GM18951 (cell line): ENCODE results near the gene IL6.

ENCODE experiments used
- POLR2A ChIP-seq: IDR thresholded peaks from 4 replicates; pipeline ENCODE4 v1.6.1; 2011; ENCODE audit warnings: mild to moderate bottlenecking; ENCODE audit not compliant: insufficient read length, insufficient read depth; ENCODE audit errors: extremely low read depth
- in situ Hi-C: fragments of 300-500 bp; cut with MboI; formaldehyde crosslinking; loops from one replicate; pipeline ENCODE4 v1.12.0; 2022; ENCODE audit warnings: low sequenced_read_pairs, mixed read lengths, inconsistent platforms; ENCODE audit not compliant: unreplicated experiment

Gene IL6

DNA sequence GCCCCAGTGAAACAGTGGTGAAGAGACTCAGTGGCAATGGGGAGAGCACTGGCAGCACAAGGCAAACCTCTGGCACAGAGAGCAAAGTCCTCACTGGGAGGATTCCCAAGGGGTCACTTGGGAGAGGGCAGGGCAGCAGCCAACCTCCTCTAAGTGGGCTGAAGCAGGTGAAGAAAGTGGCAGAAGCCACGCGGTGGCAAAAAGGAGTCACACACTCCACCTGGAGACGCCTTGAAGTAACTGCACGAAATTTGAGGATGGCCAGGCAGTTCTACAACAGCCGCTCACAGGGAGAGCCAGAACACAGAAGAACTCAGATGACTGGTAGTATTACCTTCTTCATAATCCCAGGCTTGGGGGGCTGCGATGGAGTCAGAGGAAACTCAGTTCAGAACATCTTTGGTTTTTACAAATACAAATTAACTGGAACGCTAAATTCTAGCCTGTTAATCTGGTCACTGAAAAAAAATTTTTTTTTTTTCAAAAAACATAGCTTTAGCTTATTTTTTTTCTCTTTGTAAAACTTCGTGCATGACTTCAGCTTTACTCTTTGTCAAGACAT lies 574 bp upstream of the IL6 start:
- TF ChIP-seq POLR2A: no peak
- in situ Hi-C loops: loop anchor here (5.0 to 25.0 kb wide), 2 partner anchors 164 to 614 kb away; no protein-coding TSS in a partner anchor

DNA sequence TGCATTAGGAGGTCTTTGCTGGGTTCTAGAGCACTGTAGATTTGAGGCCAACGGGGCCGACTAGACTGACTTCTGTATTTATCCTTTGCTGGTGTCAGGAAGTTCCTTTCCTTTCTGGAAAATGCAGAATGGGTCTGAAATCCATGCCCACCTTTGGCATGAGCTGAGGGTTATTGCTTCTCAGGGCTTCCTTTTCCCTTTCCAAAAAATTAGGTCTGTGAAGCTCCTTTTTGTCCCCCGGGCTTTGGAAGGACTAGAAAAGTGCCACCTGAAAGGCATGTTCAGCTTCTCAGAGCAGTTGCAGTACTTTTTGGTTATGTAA lies 675 bp downstream of the IL6 start:
- TF ChIP-seq POLR2A: no peak
- in situ Hi-C loops: loop anchor here (5.0 to 25.0 kb wide), 2 partner anchors 165 to 615 kb away; no protein-coding TSS in a partner anchor

DNA sequence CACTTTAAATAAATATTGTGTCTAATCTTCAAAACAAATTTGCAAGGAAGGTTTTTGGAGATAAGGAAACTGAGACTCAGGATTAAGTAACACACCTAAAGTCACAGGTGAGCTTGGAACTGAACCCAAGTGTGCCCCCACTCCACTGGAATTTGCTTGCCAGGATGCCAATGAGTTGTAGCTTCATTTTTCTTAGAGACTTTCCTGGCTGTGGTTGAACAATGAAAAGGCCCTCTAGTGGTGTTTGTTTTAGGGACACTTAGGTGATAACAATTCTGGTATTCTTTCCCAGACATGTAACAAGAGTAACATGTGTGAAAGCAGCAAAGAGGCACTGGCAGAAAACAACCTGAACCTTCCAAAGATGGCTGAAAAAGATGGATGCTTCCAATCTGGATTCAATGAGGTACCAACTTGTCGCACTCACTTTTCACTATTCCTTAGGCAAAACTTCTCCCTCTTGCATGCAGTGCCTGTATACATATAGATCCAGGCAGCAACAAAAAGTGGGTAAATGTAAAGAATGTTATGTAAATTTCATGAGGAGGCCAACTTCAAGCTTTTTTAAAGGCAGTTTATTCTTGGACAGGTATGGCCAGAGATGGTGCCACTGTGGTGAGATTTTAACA lies 1.5 kb downstream of the IL6 start:
- no peak for TF ChIP-seq POLR2A
- in situ Hi-C loops: loop anchor here (5.0 to 25.0 kb wide), 2 partner anchors 166 to 616 kb away; no protein-coding TSS in a partner anchor

DNA sequence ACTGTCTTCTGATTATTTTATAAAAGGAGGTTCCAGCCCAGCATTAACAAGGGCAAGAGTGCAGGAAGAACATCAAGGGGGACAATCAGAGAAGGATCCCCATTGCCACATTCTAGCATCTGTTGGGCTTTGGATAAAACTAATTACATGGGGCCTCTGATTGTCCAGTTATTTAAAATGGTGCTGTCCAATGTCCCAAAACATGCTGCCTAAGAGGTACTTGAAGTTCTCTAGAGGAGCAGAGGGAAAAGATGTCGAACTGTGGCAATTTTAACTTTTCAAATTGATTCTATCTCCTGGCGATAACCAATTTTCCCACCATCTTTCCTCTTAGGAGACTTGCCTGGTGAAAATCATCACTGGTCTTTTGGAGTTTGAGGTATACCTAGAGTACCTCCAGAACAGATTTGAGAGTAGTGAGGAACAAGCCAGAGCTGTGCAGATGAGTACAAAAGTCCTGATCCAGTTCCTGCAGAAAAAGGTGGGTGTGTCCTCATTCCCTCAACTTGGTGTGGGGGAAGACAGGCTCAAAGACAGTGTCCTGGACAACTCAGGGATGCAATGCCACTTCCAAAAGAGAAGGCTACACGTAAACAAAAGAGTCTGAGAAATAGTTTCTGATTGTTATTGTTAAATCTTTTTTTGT lies 2.3 kb downstream of the IL6 start:
- in situ Hi-C loops: loop anchor here (5.0 to 25.0 kb wide), 2 partner anchors 167 to 617 kb away; no protein-coding TSS in a partner anchor
- no peak for TF ChIP-seq POLR2A

DNA sequence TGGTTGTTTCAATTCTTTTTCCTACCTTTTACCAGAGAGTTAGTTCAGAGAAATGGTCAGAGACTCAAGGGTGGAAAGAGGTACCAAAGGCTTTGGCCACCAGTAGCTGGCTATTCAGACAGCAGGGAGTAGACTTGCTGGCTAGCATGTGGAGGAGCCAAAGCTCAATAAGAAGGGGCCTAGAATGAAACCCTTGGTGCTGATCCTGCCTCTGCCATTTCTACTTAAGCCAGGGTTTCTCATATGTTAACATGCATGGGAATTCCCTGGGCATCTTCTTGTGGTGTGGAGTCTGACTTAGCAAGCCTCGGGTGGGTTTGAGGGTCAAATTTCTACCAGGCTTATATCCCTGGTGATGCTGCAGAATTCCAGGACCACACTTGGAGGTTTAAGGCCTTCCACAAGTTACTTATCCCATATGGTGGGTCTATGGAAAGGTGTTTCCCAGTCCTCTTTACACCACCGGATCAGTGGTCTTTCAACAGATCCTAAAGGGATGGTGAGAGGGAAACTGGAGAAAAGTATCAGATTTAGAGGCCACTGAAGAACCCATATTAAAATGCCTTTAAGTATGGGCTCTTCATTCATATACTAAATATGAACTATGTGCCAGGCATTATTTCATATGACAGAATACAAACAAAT lies 3.2 kb downstream of the IL6 start:
- no peak for TF ChIP-seq POLR2A

DNA sequence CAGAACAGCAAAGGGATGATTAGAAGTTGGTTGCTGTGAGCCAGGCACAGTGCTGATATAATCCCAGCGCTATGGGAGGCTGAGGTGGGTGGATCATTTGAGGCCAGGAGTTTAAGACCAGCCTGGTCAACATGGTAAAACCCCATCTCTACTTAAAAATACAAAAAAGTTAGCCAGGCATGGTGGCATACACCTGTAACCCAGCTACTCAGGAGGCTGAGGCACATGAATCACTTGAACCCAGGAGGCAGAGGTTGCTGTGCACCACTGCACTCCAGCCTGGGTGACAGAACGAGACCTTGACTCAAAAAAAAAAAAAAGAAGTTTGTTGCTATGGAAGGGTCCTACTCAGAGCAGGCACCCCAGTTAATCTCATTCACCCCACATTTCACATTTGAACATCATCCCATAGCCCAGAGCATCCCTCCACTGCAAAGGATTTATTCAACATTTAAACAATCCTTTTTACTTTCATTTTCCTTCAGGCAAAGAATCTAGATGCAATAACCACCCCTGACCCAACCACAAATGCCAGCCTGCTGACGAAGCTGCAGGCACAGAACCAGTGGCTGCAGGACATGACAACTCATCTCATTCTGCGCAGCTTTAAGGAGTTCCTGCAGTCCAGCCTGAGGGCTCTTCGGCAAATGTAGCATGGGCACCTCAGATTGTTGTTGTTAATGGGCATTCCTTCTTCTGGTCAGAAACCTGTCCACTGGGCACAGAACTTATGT lies 4.1 kb downstream of the IL6 start:
- in situ Hi-C loops: loop anchor here (25.0 kb wide), 1 partner anchor 619 kb away; no protein-coding TSS in a partner anchor
- no peak for TF ChIP-seq POLR2A

More for the DNA sequence above, 3.2 kb downstream of the IL6 start:
- in situ Hi-C loops: loop anchor here (25.0 kb wide), 1 partner anchor 618 kb away; no protein-coding TSS in a partner anchor

DNA sequence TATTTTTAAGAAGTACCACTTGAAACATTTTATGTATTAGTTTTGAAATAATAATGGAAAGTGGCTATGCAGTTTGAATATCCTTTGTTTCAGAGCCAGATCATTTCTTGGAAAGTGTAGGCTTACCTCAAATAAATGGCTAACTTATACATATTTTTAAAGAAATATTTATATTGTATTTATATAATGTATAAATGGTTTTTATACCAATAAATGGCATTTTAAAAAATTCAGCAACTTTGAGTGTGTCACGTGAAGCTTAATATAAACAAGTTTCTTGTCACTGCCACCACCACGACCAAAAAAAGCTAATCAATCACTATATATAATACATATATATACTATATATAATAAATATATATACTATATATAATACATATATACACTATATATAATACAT lies 4.8 kb downstream of the IL6 start:
- in situ Hi-C loops: loop anchor here (25.0 kb wide), 1 partner anchor 619 kb away; no protein-coding TSS in a partner anchor
- no peak for TF ChIP-seq POLR2A

DNA sequence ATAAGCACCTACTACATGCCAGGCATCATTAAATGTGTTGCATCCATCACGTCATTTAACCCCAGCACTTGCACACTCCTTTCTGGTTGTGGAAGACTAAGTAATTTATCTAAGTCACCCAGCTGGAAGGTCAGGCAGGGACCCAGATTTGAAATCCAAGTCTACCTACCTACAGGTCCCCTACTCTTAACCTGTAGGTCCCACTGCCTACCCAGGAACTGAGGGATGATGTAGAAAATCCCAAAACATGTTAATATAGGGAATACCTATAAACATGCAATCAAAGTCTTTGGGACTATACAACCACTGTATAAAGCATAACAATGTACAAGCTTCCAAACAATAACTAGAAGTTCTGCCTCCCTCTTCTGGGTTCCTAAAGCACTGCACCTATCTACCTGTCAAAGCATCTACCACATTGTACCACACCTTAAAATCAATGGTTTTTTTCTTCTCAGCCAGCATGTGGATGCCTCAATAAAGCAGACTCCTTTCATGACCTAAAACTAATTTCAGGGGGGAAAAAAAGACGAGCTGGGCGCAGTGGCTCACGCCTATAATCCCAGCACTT lies 5.6 kb downstream of the IL6 start:
- TF ChIP-seq POLR2A: no peak
- in situ Hi-C loops: loop anchor here (25.0 kb wide), 1 partner anchor 620 kb away; no protein-coding TSS in a partner anchor

DNA sequence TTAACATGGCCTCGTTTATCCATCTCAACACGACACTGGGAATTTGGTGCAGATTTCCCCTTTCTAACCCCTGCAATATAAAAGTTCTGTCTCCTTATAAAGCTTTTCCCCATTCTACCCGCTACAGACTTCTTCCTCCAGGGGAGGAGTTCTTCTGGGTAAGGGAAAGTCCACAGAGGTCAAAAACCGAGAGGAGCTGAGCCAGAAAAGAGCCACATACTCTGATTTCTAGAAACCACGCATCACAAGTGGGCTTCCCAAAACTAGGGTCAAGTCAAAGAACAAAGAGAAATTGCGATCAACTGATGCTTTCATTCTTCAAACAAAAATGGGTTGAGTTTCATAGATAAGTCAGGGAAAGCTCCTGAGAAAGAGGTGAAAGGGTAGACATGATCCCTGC lies 6.8 kb downstream of the IL6 start:
- no peak for TF ChIP-seq POLR2A
- in situ Hi-C loops: loop anchor here (25.0 kb wide), 1 partner anchor 621 kb away; no protein-coding TSS in a partner anchor

DNA sequence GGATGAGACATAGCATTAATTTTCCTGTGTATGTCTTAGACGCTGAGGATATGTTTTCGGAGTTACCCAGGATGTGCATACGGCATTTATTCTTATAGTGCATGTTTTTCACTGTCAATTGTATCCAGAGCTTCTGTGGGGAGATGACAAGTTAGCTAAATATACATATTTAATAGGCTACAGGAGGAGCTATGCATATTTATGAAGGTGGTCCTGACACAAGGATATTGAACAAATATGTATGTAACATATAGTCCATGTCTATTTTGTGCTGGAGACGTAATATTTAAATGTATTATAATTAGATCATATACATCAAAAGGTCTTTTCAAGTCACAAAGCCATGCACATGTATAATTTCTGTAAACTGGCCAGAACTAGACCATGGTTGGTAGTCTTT lies 16.0 kb downstream of the IL6 start:
- in situ Hi-C loops: loop anchor here (25.0 kb wide), 1 partner anchor 631 kb away; no protein-coding TSS in a partner anchor

DNA sequence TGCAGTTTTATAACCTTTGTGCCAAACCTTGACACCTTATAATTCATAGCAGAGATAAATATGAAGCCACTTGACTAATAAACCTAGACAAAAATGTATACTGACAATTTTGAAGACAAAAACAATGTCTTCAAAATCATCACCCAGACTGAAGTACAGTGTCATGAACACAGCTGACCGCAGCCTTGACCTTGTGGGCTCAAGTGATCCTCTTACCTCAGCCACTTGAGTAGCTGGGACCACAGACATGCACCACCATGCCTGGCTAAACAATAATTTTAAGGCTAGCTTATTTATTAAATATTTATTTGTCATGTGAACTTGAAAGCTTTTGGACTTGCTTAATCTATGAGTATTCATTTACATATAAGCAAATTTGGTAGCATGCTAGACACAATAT lies 24.3 kb downstream of the IL6 start:
- no peak for TF ChIP-seq POLR2A
- in situ Hi-C loops: no loop called here

More for the DNA sequence above, 16.0 kb downstream of the IL6 start:
- TF ChIP-seq POLR2A: no peak

DNA sequence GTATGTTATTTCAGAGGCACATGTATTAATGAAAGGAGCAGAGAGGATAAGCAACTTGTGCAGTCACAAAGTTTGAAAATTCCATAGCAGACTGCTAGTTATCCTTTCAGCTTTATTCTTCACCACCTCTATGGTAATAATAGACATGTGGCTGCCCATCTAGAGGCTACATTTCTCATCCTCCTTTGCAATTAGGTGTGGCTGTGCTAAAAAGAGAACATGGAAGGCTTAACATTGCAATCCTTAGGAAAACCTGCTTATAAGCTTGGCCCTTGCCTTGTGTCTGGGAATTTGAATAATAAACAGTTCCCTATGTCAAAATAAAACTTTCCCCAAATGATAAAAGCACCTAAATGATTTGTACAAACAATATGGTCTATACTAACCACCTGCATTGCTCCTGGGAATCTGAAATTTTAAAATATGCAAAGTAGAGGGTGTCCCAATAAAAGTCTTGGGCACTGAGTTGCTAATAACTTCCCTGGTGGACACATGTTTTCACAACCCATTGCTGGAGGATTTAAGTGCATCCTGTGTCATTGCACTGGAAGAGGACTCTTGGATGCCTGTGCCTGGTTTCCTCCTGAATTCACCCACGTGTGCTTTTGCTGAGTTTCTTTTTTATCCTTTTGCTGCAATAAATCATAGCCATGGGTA lies 30.5 kb downstream of the IL6 start:
- in situ Hi-C loops: no loop called here
- no peak for TF ChIP-seq POLR2A
